Measurements from ENCODE around the gene NR3C2.

Gene NR3C2

DNA sequence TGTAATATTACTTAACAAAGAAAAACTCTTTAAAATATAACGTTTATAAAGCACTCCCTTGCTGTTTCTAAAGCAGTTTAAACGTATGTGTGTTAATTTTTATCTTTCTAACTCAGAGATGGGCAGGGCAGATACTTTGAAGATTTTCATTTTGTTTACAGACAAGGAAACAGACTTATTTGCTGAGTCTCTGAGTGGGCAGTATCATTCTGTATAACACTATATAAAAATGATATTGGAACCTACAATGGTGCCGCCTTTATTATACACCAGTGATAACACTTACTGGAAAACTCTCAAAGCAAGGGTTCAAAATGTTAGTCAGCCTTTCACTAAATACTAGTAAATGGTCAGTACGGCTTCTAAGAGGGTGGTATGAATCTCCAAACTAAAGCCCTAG, 193.4 kb downstream of the NR3C2 start:
- DNase-seq (ENCODE audit: low read depth): no peak
- H3K4me3 ChIP-seq (ENCODE audit: control insufficient read depth, low read depth, low read length): no peak overlapping the region
- no peak for TF ChIP-seq CTCF (IDR thresholded peaks at IDR 0.05; ENCODE audit: control insufficient read depth, insufficient read depth, low read depth, low read length, missing control alignments)

DNA sequence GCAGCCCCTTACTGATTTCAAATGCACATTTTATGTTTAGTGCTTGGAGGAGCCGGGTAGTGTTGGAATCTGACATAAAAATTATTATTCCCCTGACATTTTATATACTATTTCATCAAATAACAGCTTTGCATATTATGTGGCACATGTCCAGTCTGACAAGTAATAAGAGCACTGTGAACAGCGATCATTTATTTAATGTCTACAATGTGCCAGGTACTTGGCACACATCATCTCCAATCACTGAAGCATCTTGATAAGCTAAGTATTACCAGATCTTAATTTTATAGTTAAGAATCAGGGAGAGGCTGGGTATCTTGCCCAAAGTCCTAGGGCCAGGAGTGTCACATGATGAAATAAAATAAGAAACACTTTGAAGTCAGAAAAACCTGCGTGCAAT, 197.2 kb downstream of the NR3C2 start:
- H3K4me3 ChIP-seq (ENCODE audit: control insufficient read depth, low read depth, low read length): no peak overlapping the region
- no peak for DNase-seq (ENCODE audit: low read depth)
- TF ChIP-seq CTCF (IDR thresholded peaks at IDR 0.05; ENCODE audit: control insufficient read depth, insufficient read depth, low read depth, low read length, missing control alignments): no peak

DNA sequence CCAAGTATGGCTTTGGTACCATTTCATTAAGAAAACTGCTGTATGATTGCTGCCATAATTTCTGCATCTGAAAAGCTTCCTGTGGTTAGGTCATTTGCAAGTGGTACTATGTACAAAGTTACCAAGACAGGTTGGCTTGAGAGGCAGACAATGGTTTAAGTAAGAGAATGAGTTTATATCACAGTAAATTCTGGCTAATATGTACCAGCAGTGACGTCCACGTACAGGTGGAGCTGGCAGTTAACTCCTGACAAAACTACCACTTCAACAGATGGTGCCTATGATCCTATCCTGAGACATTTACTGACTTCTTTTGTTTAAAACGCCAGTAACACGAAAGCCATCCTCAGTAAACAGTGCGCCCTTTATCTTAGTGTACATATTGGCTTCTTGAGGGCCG, 198.4 kb downstream of the NR3C2 start:
- no peak for TF ChIP-seq CTCF (IDR thresholded peaks at IDR 0.05; ENCODE audit: control insufficient read depth, insufficient read depth, low read depth, low read length, missing control alignments)
- H3K4me3 ChIP-seq (ENCODE audit: control insufficient read depth, low read depth, low read length): no peak overlapping the region
- no peak for DNase-seq (ENCODE audit: low read depth)

DNA sequence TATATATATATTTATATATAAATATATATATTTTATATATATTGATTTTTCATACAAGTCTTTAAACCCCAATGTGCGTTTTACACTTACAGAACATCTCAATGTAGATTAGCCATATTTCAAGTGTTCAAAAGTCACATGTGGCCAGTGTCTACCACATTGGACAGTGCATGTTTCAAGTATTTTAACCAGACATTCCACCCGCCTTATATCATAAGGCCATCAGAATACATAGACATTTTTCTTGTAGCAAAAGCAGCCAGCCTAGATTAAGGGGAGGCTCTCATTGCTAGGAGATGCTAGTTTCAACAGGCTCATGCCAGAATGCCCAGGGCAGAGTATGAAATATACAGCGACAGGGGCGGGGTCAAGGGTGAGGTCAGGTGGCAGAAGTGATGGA, 202.0 kb downstream of the NR3C2 start:
- TF ChIP-seq CTCF (IDR thresholded peaks at IDR 0.05; ENCODE audit: control insufficient read depth, insufficient read depth, low read depth, low read length, missing control alignments): no peak
- no peak overlapping the region for H3K4me3 ChIP-seq (ENCODE audit: control insufficient read depth, low read depth, low read length)
- DNase-seq (ENCODE audit: low read depth): no peak

DNA sequence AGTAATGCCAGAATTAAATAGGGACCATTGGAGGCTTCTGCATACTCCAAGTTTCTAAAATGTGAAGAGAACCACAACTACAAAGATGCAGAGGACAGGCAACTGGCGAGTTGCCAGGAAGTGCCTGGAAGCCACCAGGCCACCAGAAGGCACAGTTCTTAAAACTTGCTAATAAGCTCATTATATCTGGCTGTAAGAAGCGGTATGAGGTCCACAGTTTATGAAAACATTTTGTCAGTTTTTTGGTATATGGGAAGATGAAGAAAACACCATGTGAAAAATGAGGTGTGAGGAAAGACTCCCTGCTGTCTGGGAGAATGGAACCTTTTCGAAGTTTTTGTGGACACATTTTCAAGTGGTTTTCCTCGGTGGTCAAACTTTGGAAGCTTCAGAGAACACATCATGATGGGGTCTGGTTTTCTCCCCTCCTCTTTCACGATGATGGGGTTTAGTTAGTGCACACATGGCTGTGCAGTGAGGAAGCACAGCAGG, 202.7 kb downstream of the NR3C2 start:
- TF ChIP-seq CTCF (IDR thresholded peaks at IDR 0.05; ENCODE audit: control insufficient read depth, insufficient read depth, low read depth, low read length, missing control alignments): no peak
- no peak for DNase-seq (ENCODE audit: low read depth)
- no peak overlapping the region for H3K4me3 ChIP-seq (ENCODE audit: control insufficient read depth, low read depth, low read length)

GRCh38 chr4:148238811-148239493, 203.3 kb downstream of the NR3C2 start:
- no peak for DNase-seq (ENCODE audit: low read depth)
- no peak for TF ChIP-seq CTCF (IDR thresholded peaks at IDR 0.05; ENCODE audit: control insufficient read depth, insufficient read depth, low read depth, low read length, missing control alignments)
- no peak overlapping the region for H3K4me3 ChIP-seq (ENCODE audit: control insufficient read depth, low read depth, low read length)
